Transverse colon (tissue), 3 donors: Measurements from ENCODE around the gene SEPTIN12.

Source experiments
- EP300 ChIP-seq: sonication (generic); formaldehyde crosslinking; IDR thresholded peaks from one replicate; pipeline ENCODE4 v1.6.1; 2017; ENCODE audit warnings: antibody characterized with exemption, low read depth
- POLR2A ChIP-seq: fragments of 450-650 bp; IDR thresholded peaks from one replicate; pipeline ENCODE4 v1.6.1; 2016; ENCODE audit warnings: antibody characterized with exemption, mild to moderate bottlenecking, moderate library complexity
- TF ChIP-seq, protein P1 (sequence below), 5 experiments: fragments of 200-600 bp in 3 of 5; fragments of 450-650 bp in 2 of 5; sonication (generic) in 3 of 5; IDR thresholded peaks; 1 replicate in 2 of 5; 2 replicates in 3 of 5; pipeline ENCODE4 v1.5.1; 2016 to 2017; ENCODE audit warnings: antibody characterized with exemption in 5 of 5, inconsistent platforms in 3 of 5, mild to moderate bottlenecking in 2 of 5, moderate library complexity in 1 of 5

DNA sequence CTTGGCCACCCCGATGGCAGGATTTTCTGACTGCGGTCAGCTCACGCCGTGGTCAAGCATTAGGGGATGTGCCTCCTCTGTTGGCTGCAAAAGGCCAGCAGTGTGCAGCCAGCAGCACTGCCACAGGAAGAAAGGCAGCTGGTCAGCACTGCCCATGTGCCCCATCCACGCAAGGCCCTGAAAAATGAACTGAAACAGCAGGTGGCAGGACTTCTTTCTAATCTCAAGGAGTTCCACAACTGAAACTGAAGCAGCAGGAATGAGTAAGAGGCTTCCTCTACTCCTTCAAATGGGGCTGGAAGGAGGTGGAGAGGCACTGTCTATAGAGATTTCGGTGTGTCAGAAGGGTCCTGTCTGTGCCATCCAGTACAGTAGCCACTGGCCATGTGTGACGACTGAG lies 24.4 kb downstream of the SEPTIN12 start:
- TF ChIP-seq POLR2A (no peak), EP300 (no peak)
- TF ChIP-seq, protein P1, sequence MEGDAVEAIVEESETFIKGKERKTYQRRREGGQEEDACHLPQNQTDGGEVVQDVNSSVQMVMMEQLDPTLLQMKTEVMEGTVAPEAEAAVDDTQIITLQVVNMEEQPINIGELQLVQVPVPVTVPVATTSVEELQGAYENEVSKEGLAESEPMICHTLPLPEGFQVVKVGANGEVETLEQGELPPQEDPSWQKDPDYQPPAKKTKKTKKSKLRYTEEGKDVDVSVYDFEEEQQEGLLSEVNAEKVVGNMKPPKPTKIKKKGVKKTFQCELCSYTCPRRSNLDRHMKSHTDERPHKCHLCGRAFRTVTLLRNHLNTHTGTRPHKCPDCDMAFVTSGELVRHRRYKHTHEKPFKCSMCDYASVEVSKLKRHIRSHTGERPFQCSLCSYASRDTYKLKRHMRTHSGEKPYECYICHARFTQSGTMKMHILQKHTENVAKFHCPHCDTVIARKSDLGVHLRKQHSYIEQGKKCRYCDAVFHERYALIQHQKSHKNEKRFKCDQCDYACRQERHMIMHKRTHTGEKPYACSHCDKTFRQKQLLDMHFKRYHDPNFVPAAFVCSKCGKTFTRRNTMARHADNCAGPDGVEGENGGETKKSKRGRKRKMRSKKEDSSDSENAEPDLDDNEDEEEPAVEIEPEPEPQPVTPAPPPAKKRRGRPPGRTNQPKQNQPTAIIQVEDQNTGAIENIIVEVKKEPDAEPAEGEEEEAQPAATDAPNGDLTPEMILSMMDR (IDR thresholded peaks at IDR 0.05) = no peak
